ENCODE results near the gene CCND2. TPM values are rescaled to one million over a fixed set of nuclear protein-coding genes. Genes with fewer than 3 reads are reported as not detected.

Gene CCND2
- total and polyA plus RNA-seq, 2 of the 4 experiments (the other 2 are of a cell fraction): 1.1 to 2.3 TPM

GRCh38 chr12:4282103-4282891 lies 8.7 kb downstream of the CCND2 start:
- Histone ChIP-seq H2AFZ (replicated peaks; ENCODE audit: low read length, poor library complexity) (no peak overlapping the region), H3K9me3 (ENCODE audit: control insufficient read depth, insufficient read depth, low read length) (no peaks in the 10 kb centered on the region), H3K23ac (ENCODE audit: low read depth, low read length) (no peak overlapping the region), H3K4me1 (ENCODE audit: control insufficient read depth, insufficient read depth, low read length) (no peaks in the 10 kb centered on the region), H2BK15ac (ENCODE audit: low read depth, low read length) (no peak overlapping the region), H3K9ac (ENCODE audit: low read depth, low read length) (no peak overlapping the region), H3K27ac (ENCODE audit: insufficient read depth, low read length) (no peak overlapping the region), H2AK9ac (replicated peaks; ENCODE audit: low read depth, low read length, poor library complexity) (no peak overlapping the region), H2BK120ac (ENCODE audit: low read depth, low read length) (no peak overlapping the region), H3K4me2 (ENCODE audit: low read depth, low read length) (no peak overlapping the region), H2AK5ac (ENCODE audit: low read depth, low read length) (no peak overlapping the region), H4K5ac (ENCODE audit: low read depth, low read length) (no peak overlapping the region), H3K27me3 (ENCODE audit: control insufficient read depth, insufficient read depth, low read length) (no peaks in the 10 kb centered on the region; the same call in 1 of the 2 replicates), H3K36me3 (ENCODE audit: control insufficient read depth, insufficient read depth, low read length) (no peaks in the 10 kb centered on the region; the same call in 1 of the 2 replicates), H3K14ac (replicated peaks; ENCODE audit: low read depth, low read length) (no peak overlapping the region), H3K4ac (ENCODE audit: low read depth, low read length) (no peak overlapping the region), H4K20me1 (ENCODE audit: insufficient read depth, low read length) (no peaks in the 10 kb centered on the region), H4K91ac (ENCODE audit: insufficient read depth, low read depth, low read length) (no peak overlapping the region), H4K8ac (ENCODE audit: low read depth in 2 of 2, low read length in 2 of 2) (no peak overlapping the region), H3K4me3 (ENCODE audit: insufficient read depth, low read depth, low read length) (no peak overlapping the region), H3K56ac (ENCODE audit: extremely low read depth, insufficient read depth, low read length) (no peak overlapping the region), H3K9me1 (ENCODE audit: insufficient read depth, low read length) (no peaks in the 10 kb centered on the region), H2BK20ac (ENCODE audit: low read depth, low read length) (no peak overlapping the region), H3K18ac (ENCODE audit: low read depth, low read length) (no peak overlapping the region), H3K79me1 (ENCODE audit: low read depth in 1 of 2, low read length in 2 of 2) (no peaks in the 10 kb centered on the region), H2BK5ac (ENCODE audit: low read depth, low read length, poor library complexity, severe bottlenecking) (no peak overlapping the region)
- ATAC-seq (ENCODE audit: low read depth): no peak
- TF ChIP-seq RFX5 (IDR thresholded peaks at IDR 0.05; ENCODE audit: low read depth, low read length): no peak
- TF ChIP-seq NFE2L2 (IDR thresholded peaks at IDR 0.05; ENCODE audit: low read depth, low read length): no peak
- no peak for TF ChIP-seq BHLHE40 (IDR thresholded peaks at IDR 0.05; ENCODE audit: low read depth, low read length)
- TF ChIP-seq USF2 (IDR thresholded peaks at IDR 0.05; ENCODE audit: low read depth, low read length): no peak
- WGBS, 2 experiments (ENCODE audit: extremely low coverage in 2 of 2, insufficient read length in 1 of 2): 71% methylated on average over 2 of the region's 16 CpGs; no CpG with 5 or more reads in 1 of the 2 experiments
- dilution Hi-C loops (cut with HindIII; ENCODE audit: low sequenced_read_pairs, unreplicated experiment) (no loop called here), intact Hi-C loops (cut with micrococcal nuclease) (no loop called here), in situ Hi-C loops (cut with MboI; ENCODE audit: low sequenced_read_pairs) (no loop called here)
- ChIA-PET POLR2A (ENCODE audit: unreplicated experiment) (no interaction called here), CTCF (interaction anchor here (1.0 kb wide), 1 partner anchor 401 kb away, joined by 3 read pairs; no protein-coding TSS in a partner anchor)
- no peak for DNase-seq
- no TSS peak for BruUV-seq (replicated peaks)

Data from IMR-90 (cell line).